C4-2B (cell line): ENCODE results near the gene IGSF23.

Experiments
- ZFX ChIP-seq: fragments of 450-650 bp; IDR thresholded peaks from 2 replicates; pipeline ENCODE4 v1.6.1; 2017
- TF ChIP-seq, protein P1 (sequence below): fragments of 450-650 bp; conservative IDR thresholded peaks from 2 replicates; pipeline ENCODE4 v1.5.1; 2017; ENCODE audit warnings: mild to moderate bottlenecking

DNA sequence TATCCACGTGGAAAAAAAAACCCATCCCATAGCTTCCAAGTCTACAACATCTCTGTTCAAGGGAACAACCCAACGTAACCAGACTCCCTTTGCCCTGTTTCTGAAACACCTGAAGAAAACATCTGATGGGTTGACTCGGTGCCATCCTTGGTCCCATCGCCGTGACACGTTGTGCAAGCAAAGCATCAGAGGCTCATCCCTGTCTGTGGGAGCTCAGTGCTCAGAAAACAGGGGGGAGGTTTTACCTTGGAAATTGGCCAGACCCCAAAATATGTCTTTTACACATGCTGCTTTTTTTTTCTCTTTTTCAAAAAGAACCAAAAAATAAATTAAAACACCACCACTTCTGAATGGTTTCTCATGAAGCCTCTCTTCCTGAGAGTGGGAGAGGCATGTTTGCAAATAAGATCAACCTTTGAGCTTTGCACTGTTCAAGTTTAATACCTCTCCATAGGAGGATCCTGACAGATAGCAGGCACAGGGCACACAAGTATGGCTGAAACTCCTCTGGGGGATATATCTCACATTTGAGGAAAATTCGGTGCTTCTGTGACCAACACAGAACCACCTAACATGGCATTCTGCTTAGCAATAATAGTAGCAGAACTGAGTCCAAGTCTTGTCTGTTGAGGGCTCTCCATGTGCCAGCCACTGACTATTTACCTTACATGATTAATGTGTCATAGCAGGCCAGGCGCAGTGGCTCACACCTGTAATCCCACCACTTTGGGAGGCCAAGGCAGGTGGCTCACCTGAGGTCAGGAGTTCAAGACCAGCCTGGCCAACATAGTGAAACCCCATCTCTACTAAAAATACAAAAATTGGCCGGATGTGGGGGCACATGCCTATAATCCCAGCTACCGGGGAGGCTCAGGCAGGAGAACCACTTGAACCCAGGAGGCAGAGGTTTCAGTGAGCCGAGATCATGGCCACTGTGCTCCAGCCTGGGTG lies 23.4 kb downstream of the IGSF23 start:
- TF ChIP-seq, protein P1, sequence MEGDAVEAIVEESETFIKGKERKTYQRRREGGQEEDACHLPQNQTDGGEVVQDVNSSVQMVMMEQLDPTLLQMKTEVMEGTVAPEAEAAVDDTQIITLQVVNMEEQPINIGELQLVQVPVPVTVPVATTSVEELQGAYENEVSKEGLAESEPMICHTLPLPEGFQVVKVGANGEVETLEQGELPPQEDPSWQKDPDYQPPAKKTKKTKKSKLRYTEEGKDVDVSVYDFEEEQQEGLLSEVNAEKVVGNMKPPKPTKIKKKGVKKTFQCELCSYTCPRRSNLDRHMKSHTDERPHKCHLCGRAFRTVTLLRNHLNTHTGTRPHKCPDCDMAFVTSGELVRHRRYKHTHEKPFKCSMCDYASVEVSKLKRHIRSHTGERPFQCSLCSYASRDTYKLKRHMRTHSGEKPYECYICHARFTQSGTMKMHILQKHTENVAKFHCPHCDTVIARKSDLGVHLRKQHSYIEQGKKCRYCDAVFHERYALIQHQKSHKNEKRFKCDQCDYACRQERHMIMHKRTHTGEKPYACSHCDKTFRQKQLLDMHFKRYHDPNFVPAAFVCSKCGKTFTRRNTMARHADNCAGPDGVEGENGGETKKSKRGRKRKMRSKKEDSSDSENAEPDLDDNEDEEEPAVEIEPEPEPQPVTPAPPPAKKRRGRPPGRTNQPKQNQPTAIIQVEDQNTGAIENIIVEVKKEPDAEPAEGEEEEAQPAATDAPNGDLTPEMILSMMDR: no peak
- TF ChIP-seq ZFX: no peak
